ENCODE results near the gene ZNF385C.

The ZNF385C gene

GRCh38 chr17:42124256-42124655 is 26.0 kb upstream of the ZNF385C start:
- no peak for DNase-seq (ENCODE audit: low spot score)

GRCh38 chr17:42122371-42123303 is 24.4 kb upstream of the ZNF385C start, which contains the start of gene HSPB9:
HSPB9 (plus strand) TSS chr17:42122804; CDS start chr17:42122851, 47 bp downstream.
- no peak for DNase-seq (ENCODE audit: low spot score)

- peak; percentile 98 for DNase-seq (ENCODE audit: low spot score)
Observed at GRCh38 chr17:42120770-42121769, 22.8 kb upstream of the ZNF385C start, which contains the start of gene KAT2A. KAT2A (minus strand) TSS chr17:42121367; CDS start chr17:42121304, 63 bp downstream.

GRCh38 chr17:42120161-42120769 is 22.0 kb upstream of the ZNF385C start:
- DNase-seq (ENCODE audit: low spot score) = no peak

GRCh38 chr17:42119301-42119700 is 21.0 kb upstream of the ZNF385C start:
- no peak for DNase-seq (ENCODE audit: low spot score)

GRCh38 chr17:42118545-42118944 is 20.3 kb upstream of the ZNF385C start:
- DNase-seq (ENCODE audit: low spot score) = peak; percentile 86

GRCh38 chr17:42118126-42118510 is 19.8 kb upstream of the ZNF385C start:
- no peak for DNase-seq (ENCODE audit: low spot score)

GRCh38 chr17:42117397-42118125 is 19.3 kb upstream of the ZNF385C start:
- DNase-seq (ENCODE audit: low spot score) = no peak

GRCh38 chr17:42116705-42117396 is 18.6 kb upstream of the ZNF385C start:
- DNase-seq (ENCODE audit: low spot score) = peak; percentile 92

- no peak for DNase-seq (ENCODE audit: low spot score)
Observed at GRCh38 chr17:42114118-42114517, 15.8 kb upstream of the ZNF385C start.

GRCh38 chr17:42113293-42114069 is 15.2 kb upstream of the ZNF385C start:
- no peak for DNase-seq (ENCODE audit: low spot score)

- no peak for DNase-seq (ENCODE audit: low spot score)
Observed at GRCh38 chr17:42112552-42113176, 14.4 kb upstream of the ZNF385C start, which contains the start of gene DHX58. DHX58 (minus strand) TSS chr17:42112714; CDS start chr17:42111892, 822 bp downstream.

- DNase-seq (ENCODE audit: low spot score) = no peak
Observed at GRCh38 chr17:42111871-42112551, 13.7 kb upstream of the ZNF385C start.

- no peak for DNase-seq (ENCODE audit: low spot score)
Observed at GRCh38 chr17:42111265-42111636, 13.0 kb upstream of the ZNF385C start.

GRCh38 chr17:42110301-42111264 is 12.3 kb upstream of the ZNF385C start:
- no peak for DNase-seq (ENCODE audit: low spot score)

- no peak for DNase-seq (ENCODE audit: low spot score)
Observed at GRCh38 chr17:42109086-42109485, 10.8 kb upstream of the ZNF385C start.
